ENCODE measurements around the gene TMEM184B.
"Not testable (repeated sequence)": the region's sequence is repeated elsewhere in the genome, so short reads cannot be mapped to it uniquely, and the experiment has no call there.

TMEM184B gene

GRCh38 chr22:38246046-38246658 is 26.7 kb downstream of the TMEM184B start:
- DNase-seq, result no peak

- no peak for DNase-seq
Observed at GRCh38 chr22:38244106-38244505, 28.7 kb downstream of the TMEM184B start.

GRCh38 chr22:38243007-38243765 is 29.6 kb downstream of the TMEM184B start:
- DNase-seq, result no peak

- DNase-seq, result no peak
Observed at GRCh38 chr22:38240734-38241252, 32.0 kb downstream of the TMEM184B start.

GRCh38 chr22:38239101-38239761 is 33.6 kb downstream of the TMEM184B start:
- DNase-seq, result no peak

- no peak for DNase-seq
Observed at GRCh38 chr22:38238519-38239071, 34.2 kb downstream of the TMEM184B start.

GRCh38 chr22:38236786-38237185 is 36.0 kb downstream of the TMEM184B start:
- no peak for DNase-seq

GRCh38 chr22:38235240-38235850 is 37.5 kb downstream of the TMEM184B start:
- DNase-seq, result no peak

GRCh38 chr22:38233856-38234255 is 39.0 kb downstream of the TMEM184B start:
- DNase-seq, result not testable (repeated sequence)

- no peak for DNase-seq
Observed at GRCh38 chr22:38233427-38233826, 39.4 kb downstream of the TMEM184B start.

GRCh38 chr22:38232196-38232595 is 40.6 kb downstream of the TMEM184B start:
- DNase-seq, result no peak

- no peak for DNase-seq
Observed at GRCh38 chr22:38230916-38231315, 41.9 kb downstream of the TMEM184B start.

GRCh38 chr22:38230108-38230825 is 42.5 kb downstream of the TMEM184B start:
- DNase-seq, result no peak

GRCh38 chr22:38228873-38229740 is 43.7 kb downstream of the TMEM184B start:
- no peak for DNase-seq

- DNase-seq, result no peak
Observed at GRCh38 chr22:38228326-38228872, 44.4 kb downstream of the TMEM184B start.

GRCh38 chr22:38226853-38227649 is 45.8 kb downstream of the TMEM184B start:
- DNase-seq, result no peak

- DNase-seq, result no peak
Observed at GRCh38 chr22:38223289-38223960, 49.4 kb downstream of the TMEM184B start.

GRCh38 chr22:38222797-38223119 is 50.1 kb downstream of the TMEM184B start:
- no peak for DNase-seq

- DNase-seq, result no peak
Observed at GRCh38 chr22:38221908-38222796, 50.7 kb downstream of the TMEM184B start.

All from NCI-H1048 (cell line).